ENCODE data around the gene NELFE. TPM values are rescaled to one million over a fixed set of nuclear protein-coding genes. Genes with fewer than 3 reads are reported as not detected.

The NELFE gene
- total and polyA plus RNA-seq, 2 of the 13 experiments (the other 11 are each of a cell fraction or from before 2014, with no cell fraction given): 51.3 to 69.8 TPM

DNA sequence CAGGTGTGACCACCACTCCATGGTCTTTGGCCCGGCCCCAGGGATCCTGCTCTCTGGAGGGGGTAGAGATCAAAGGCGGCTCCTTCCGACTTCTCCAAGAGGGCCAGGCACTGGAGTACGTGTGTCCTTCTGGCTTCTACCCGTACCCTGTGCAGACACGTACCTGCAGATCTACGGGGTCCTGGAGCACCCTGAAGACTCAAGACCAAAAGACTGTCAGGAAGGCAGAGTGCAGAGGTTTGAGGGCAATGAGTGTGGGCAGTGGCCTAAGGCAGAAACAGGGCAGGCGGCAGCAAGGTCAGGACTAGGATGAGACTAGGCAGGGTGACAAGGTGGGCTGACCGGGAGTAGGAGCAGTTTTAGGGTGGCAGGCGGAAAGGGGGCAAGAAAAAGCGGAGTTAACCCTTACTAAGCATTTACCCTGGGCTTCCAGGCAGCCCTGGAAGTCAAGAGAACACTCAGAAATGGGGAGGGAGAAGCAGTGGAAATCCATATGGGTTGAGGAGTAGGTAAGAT is 12.3 kb downstream of the NELFE start (continued):
- TF ChIP-seq, protein P1, sequence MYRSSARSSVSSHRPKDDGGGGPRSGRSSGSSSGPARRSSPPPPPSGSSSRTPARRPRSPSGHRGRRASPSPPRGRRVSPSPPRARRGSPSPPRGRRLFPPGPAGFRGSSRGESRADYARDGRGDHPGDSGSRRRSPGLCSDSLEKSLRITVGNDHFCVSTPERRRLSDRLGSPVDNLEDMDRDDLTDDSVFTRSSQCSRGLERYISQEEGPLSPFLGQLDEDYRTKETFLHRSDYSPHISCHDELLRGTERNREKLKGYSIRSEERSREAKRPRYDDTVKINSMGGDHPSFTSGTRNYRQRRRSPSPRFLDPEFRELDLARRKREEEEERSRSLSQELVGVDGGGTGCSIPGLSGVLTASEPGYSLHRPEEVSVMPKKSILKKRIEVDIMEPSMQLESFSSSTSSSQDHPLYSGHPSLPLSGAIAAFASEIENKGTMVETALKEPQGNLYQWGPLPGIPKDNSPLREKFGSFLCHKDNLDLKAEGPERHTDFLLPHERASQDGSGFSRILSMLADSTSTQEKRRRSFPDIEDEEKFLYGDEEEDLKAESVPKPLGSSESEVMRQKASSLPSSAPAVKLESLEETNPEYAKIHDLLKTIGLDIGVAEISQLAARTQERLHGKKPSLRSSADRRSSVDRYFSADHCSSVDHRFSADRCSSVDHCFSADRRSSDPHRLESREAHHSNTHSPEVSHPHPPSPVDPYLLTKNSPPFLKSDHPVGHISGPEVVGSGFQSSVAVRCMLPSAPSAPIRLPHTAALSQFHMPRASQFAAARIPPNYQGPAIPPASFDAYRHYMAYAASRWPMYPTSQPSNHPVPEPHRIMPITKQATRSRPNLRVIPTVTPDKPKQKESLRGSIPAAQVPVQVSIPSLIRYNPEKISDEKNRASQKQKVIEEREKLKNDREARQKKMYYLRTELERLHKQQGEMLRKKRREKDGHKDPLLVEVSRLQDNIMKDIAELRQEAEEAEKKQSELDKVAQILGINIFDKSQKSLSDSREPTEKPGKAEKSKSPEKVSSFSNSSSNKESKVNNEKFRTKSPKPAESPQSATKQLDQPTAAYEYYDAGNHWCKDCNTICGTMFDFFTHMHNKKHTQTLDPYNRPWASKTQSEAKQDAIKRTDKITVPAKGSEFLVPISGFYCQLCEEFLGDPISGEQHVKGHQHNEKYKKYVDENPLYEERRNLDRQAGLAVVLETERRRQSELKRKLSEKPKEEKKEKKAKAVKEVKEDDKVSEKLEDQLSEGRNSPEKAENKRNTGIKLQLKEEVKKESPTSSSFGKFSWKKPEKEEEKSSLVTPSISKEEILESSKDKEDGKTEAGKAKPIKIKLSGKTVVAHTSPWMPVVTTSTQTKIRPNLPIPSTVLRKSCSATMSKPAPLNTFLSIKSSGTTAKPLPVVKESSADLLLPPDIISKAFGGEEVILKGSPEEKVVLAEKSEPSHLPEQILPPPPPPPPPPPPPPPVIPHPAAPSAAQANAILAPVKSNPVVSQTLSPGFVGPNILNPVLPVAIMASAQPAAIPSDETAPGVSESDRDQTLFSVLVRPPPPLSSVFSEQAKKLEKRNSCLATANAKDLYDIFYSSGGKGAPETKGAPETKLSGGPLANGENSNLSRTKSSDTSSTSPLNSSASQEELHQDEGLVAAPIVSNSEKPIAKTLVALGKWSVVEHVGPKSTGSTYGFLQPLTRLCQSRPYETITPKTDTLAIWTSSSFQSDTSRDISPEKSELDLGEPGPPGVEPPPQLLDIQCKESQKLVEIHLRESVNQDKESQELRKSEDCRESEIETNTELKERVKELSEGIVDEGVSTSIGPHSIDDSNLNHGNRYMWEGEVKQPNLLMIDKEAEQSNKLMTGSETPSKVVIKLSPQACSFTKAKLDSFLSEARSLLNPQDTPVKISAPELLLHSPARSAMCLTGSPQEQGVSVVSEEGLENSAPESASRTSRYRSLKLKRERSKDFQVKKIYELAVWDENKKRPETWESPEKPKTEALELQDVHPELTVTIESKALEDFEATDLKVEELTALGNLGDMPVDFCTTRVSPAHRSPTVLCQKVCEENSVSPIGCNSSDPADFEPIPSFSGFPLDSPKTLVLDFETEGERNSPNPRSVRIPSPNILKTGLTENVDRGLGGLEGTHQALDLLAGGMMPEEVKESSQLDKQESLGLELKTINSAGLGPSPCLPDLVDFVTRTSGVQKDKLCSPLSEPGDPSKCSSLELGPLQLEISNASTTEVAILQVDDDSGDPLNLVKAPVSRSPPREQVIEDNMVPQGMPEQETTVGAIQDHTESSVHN (CRISPR knock-in tag; IDR thresholded peaks at IDR 0.05): no peak
- no peak for TF ChIP-seq HMG20B (CRISPR knock-in tag; conservative IDR thresholded peaks at IDR 0.05)
- no peak for TF ChIP-seq TRIM24 (CRISPR knock-in tag; IDR thresholded peaks at IDR 0.05)
- TF ChIP-seq RAD51 (IDR thresholded peaks at IDR 0.05; ENCODE audit: borderline replicate concordance): no peak
- TF ChIP-seq, protein P2, sequence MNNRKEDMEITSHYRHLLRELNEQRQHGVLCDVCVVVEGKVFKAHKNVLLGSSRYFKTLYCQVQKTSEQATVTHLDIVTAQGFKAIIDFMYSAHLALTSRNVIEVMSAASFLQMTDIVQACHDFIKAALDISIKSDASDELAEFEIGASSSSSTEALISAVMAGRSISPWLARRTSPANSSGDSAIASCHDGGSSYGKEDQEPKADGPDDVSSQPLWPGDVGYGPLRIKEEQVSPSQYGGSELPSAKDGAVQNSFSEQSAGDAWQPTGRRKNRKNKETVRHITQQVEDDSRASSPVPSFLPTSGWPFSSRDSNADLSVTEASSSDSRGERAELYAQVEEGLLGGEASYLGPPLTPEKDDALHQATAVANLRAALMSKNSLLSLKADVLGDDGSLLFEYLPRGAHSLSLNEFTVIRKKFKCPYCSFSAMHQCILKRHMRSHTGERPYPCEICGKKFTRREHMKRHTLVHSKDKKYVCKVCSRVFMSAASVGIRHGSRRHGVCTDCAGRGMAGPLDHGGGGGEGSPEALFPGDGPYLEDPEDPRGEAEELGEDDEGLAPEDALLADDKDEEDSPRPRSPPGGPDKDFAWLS (CRISPR knock-in tag; IDR thresholded peaks at IDR 0.05; ENCODE audit: borderline replicate concordance): no peak
- TF ChIP-seq, protein P3, sequence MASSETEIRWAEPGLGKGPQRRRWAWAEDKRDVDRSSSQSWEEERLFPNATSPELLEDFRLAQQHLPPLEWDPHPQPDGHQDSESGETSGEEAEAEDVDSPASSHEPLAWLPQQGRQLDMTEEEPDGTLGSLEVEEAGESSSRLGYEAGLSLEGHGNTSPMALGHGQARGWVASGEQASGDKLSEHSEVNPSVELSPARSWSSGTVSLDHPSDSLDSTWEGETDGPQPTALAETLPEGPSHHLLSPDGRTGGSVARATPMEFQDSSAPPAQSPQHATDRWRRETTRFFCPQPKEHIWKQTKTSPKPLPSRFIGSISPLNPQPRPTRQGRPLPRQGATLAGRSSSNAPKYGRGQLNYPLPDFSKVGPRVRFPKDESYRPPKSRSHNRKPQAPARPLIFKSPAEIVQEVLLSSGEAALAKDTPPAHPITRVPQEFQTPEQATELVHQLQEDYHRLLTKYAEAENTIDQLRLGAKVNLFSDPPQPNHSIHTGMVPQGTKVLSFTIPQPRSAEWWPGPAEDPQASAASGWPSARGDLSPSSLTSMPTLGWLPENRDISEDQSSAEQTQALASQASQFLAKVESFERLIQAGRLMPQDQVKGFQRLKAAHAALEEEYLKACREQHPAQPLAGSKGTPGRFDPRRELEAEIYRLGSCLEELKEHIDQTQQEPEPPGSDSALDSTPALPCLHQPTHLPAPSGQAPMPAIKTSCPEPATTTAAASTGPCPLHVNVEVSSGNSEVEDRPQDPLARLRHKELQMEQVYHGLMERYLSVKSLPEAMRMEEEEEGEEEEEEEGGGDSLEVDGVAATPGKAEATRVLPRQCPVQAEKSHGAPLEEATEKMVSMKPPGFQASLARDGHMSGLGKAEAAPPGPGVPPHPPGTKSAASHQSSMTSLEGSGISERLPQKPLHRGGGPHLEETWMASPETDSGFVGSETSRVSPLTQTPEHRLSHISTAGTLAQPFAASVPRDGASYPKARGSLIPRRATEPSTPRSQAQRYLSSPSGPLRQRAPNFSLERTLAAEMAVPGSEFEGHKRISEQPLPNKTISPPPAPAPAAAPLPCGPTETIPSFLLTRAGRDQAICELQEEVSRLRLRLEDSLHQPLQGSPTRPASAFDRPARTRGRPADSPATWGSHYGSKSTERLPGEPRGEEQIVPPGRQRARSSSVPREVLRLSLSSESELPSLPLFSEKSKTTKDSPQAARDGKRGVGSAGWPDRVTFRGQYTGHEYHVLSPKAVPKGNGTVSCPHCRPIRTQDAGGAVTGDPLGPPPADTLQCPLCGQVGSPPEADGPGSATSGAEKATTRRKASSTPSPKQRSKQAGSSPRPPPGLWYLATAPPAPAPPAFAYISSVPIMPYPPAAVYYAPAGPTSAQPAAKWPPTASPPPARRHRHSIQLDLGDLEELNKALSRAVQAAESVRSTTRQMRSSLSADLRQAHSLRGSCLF (CRISPR knock-in tag; IDR thresholded peaks at IDR 0.05; ENCODE audit: borderline replicate concordance): no peak
- TF ChIP-seq ZNF18 (CRISPR knock-in tag; IDR thresholded peaks at IDR 0.05; ENCODE audit: insufficient replicate concordance): no peak
- TF ChIP-seq RXRA (CRISPR knock-in tag; IDR thresholded peaks at IDR 0.05): no peak
- TF ChIP-seq TAF1 (CRISPR knock-in tag; IDR thresholded peaks at IDR 0.05): 0 out of 2 replicates have a peak, but pooled peaks have one; percentile 17
- peak; percentile 28; the same call in 1 of the 2 replicates for TF ChIP-seq TCF7L2 (IDR thresholded peaks at IDR 0.05; ENCODE audit: low read depth, low read length)
- no peak for TF ChIP-seq ZNF20 (CRISPR knock-in tag; IDR thresholded peaks at IDR 0.05)
- no peak for TF ChIP-seq ADNP (CRISPR knock-in tag; IDR thresholded peaks at IDR 0.05)
